Heart left ventricle (tissue), 16 donors: Measurements from ENCODE around the gene C2CD4C. TPM values are rescaled to one million over a fixed set of nuclear protein-coding genes. Genes with fewer than 3 reads are reported as not detected.

Experiments
- ATAC-seq, 4 donors: fragments of 200-7000 bp; cut with Tn5 transposase; one replicate each; pipeline ENCODE4 v1.9.1; 2020 to 2022; ENCODE audit warnings: moderate library complexity in 4 of 4, mild to moderate bottlenecking in 3 of 4, moderate number of reproducible peaks in 1 of 4
- DNase-seq, 5 donors: peaks; one replicate each; pipeline ENCODE4 v3.0.0-alpha.2; 2020
- H3K27ac ChIP-seq, 12 donors: fragments of 200-600 bp; sonication (generic) in 4 of 12; one replicate each; pipeline versions ENCODE4 v1.5.0 to v1.8.0; 2016 to 2022; ENCODE audit warnings: mild to moderate bottlenecking in 2 of 12
- H3K27me3 ChIP-seq, 9 donors: fragments of 200-600 bp; sonication (generic) in 2 of 9; one replicate each; pipeline versions ENCODE4 v1.5.1 to v1.8.0; 2016 to 2022; ENCODE audit warnings: mild to moderate bottlenecking in 3 of 9
- H3K36me3 ChIP-seq, 9 donors: fragments of 200-600 bp; sonication (generic) in 2 of 9; one replicate each; pipeline versions ENCODE4 v1.5.0 to v1.8.0; 2018 to 2022; ENCODE audit warnings: mild to moderate bottlenecking in 2 of 9
- H3K4me1 ChIP-seq, 12 donors: fragments of 200-600 bp; sonication (generic) in 4 of 12; one replicate each; pipeline versions ENCODE4 v1.5.0 to v1.8.0; 2016 to 2022; ENCODE audit warnings: mild to moderate bottlenecking in 3 of 12
- H3K4me3 ChIP-seq, 12 donors: fragments of 200-600 bp; sonication (generic) in 4 of 12; one replicate each; pipeline versions ENCODE4 v1.5.0 to v1.8.0; 2017 to 2022; ENCODE audit warnings: mild to moderate bottlenecking in 9 of 12, moderate library complexity in 4 of 12
- H3K9me3 ChIP-seq, 12 donors: fragments of 200-600 bp; sonication (generic) in 4 of 12; one replicate each; pipeline versions ENCODE4 v1.5.0 to v1.8.0; 2016 to 2022; ENCODE audit warnings: mild to moderate bottlenecking in 1 of 12
- POLR2A ChIP-seq, 2 donors: fragments of 450-650 bp; IDR thresholded peaks; one replicate each; pipeline ENCODE4 v1.6.1; 2017; ENCODE audit warnings: antibody characterized with exemption in 2 of 2, mild to moderate bottlenecking in 2 of 2, moderate library complexity in 2 of 2
- WGBS, 4 donors: extraction: QIAGEN DNeasy Blood & Tissue Kit in 2 of 4; methylation state at CpG; one replicate each; pipeline versions ENCODE4 v1.1.5 to v1.1.7; 2013 to 2018; 5-methylcytosine and 5-hydroxymethylcytosine counted together
- intact Hi-C, 10 donors: fragments of 100-400 bp; cut with DNase I; formaldehyde crosslinking; loops; one replicate each; pipeline versions ENCODE4 v1.11.1 to v1.14.2; 2022
- polyA plus RNA-seq, 2 donors: library from polyadenylated mRNA; stranded (reverse); fragments of 200-250 nt; gene quantifications; one replicate each; pipeline ENCODE4 v1.2.3, GENCODE V29; 2013
- total RNA-seq, 9 donors: library from RNA; depleted of rRNA in 2 of 9; stranded (reverse); fragments of >200 nt in 2 of 9; fragmentation: NEBNext Ultra II Directional in 3 of 9; extraction: Animal tissue kit (Norgen Biotek cat#: 25700) in 3 of 9; gene quantifications; one replicate each; pipeline versions ENCODE4 v1.1.0 to v1.2.4, GENCODE V29; 2016 to 2023
- TF ChIP-seq, protein P1 (sequence below), 12 donors: fragments of 200-600 bp; sonication (generic) in 4 of 12; IDR thresholded peaks; one replicate each; pipeline versions ENCODE4 v1.5.0 to v1.8.0; 2018 to 2022; ENCODE audit warnings: antibody characterized with exemption in 12 of 12, mild to moderate bottlenecking in 5 of 12
- donor health status: ischemic (EF 13 %, LVEDD 7.1; RV severe dilation, severe dysfunction).
- donor health status: healthy with polysubstance abuse.
- donor health status: DM: no; HTN: yes; CAD: no.
- donor health status: DM: no; HTN: no; CAD: no.
- donor health status: ischemic (EF 25% LVEDD 6.9; RV normal size, moderate dysfunction).
- donor health status: ischemic (EF 25% LVEDD 5.7; RV mildly dilated, moderate dysfunction).
- donor health status: healthy.
- donor health status: DM: yes; HTN: yes; CAD: no.
- donor health status: ischemic (EF 35%, LVEDD 5.7; RV mildly dilated, moderate dysfunction).
- donor health status: nonischemic (EF 11% LVEDD 7.7; RV severe dilation, severe dysfunction).
- donor health status: DM: yes; HTN: yes; CAD: no.
- donor health status: PGD.
- donor health status: ischemic (EF 29% LVEDD 5.4; RV normal size, mild dysfunction).
- donor health status: nonischemic (EF 23%, LVEDD 6.1; RV moderate dilation, normal function).

C2CD4C gene
- total and polyA plus RNA-seq, 11 donors, result 0.12 to 2.2 (median 1.3) TPM

GRCh38 chr19:436413-436950 is 27.5 kb upstream of the C2CD4C start:
- Histone ChIP-seq H3K36me3 (peaks cover 0 to 21% (median 4%) of the 10 kb centered on the region in 9 donors), H3K4me1 (peaks cover 0 to 5% (median 0%) of the 10 kb centered on the region in 12 donors), H3K9me3 (no peaks in the 10 kb centered on the region), H3K27ac (no peak overlapping the region), H3K4me3 (no peak overlapping the region), H3K27me3 (no peaks in the 10 kb centered on the region)
- no peak for TF ChIP-seq POLR2A (IDR thresholded peaks at IDR 0.05)
- TF ChIP-seq, protein P1, sequence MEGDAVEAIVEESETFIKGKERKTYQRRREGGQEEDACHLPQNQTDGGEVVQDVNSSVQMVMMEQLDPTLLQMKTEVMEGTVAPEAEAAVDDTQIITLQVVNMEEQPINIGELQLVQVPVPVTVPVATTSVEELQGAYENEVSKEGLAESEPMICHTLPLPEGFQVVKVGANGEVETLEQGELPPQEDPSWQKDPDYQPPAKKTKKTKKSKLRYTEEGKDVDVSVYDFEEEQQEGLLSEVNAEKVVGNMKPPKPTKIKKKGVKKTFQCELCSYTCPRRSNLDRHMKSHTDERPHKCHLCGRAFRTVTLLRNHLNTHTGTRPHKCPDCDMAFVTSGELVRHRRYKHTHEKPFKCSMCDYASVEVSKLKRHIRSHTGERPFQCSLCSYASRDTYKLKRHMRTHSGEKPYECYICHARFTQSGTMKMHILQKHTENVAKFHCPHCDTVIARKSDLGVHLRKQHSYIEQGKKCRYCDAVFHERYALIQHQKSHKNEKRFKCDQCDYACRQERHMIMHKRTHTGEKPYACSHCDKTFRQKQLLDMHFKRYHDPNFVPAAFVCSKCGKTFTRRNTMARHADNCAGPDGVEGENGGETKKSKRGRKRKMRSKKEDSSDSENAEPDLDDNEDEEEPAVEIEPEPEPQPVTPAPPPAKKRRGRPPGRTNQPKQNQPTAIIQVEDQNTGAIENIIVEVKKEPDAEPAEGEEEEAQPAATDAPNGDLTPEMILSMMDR (IDR thresholded peaks at IDR 0.05), result no peak
- intact Hi-C loops, result no loop called here
- ATAC-seq (peak in 1 of 4 donors; percentile 21), DNase-seq (no peak)
- 89 to 92% (median 89%) methylated on average over 24 to 29 of the region's 29 CpGs for WGBS, 4 donors

DNA sequence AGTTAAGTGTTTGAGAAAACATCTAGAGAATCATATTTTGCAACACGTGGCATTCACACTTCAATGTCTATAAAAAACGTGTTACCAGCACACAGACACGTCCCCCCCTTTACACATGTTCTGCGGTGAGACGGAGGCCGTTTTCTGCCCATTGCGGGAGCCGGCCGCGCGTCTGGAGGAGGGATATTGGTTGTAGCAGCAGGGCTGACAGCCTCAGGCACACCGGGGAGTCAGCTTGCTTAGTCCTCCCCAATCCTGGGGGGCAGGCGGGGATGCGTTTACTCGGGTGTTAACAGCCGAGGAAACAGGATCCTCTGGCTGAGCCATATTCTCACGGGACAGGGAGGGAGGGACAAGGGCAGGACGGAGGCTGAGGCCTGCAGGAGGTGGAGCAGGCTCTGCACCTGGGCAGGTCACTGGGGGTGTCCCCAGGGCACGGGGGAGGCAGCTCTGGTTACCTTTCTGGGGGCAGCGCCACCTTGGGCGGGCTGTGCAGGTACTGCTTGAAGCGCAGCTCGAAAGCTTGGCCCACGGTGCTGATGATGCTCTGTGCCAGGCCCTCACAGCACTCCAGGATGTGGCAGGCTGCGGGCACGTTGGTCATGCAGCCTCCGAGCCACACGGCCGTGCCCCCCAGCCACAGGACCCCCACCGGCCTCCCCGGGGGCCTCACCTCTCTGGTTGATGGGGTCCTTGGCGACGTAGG is 26.9 kb upstream of the C2CD4C start:
- H3K4me1 ChIP-seq, result peaks cover 0 to 5% (median 0%) of the 10 kb centered on the region in 12 donors
- TF ChIP-seq POLR2A (IDR thresholded peaks at IDR 0.05), result no peak
- TF ChIP-seq, protein P1 (IDR thresholded peaks at IDR 0.05), result no peak
- H3K27ac ChIP-seq, result no peak overlapping the region
- DNase-seq (no peak), ATAC-seq (peak in 2 of 4 donors; percentile 13 to 14)
- H3K9me3 ChIP-seq, result no peaks in the 10 kb centered on the region
- H3K36me3 ChIP-seq, result peaks cover 0 to 21% (median 4%) of the 10 kb centered on the region in 9 donors
- no peak overlapping the region for H3K4me3 ChIP-seq
- intact Hi-C loops, result no loop called here
- WGBS, 4 donors, result 80 to 86% (median 83%) methylated on average over 21 to 33 of the region's 33 CpGs
- H3K27me3 ChIP-seq, result no peaks in the 10 kb centered on the region

GRCh38 chr19:435056-435706 is 26.2 kb upstream of the C2CD4C start:
- DNase-seq (no peak), ATAC-seq (peak; percentile 53 to 88 (median 70))
- peaks cover 0 to 5% (median 0%) of the 10 kb centered on the region in 12 donors for H3K4me1 ChIP-seq
- no peaks in the 10 kb centered on the region for H3K9me3 ChIP-seq
- H3K4me3 ChIP-seq, result no peak overlapping the region
- H3K36me3 ChIP-seq, result peaks cover 0 to 17% (median 4%) of the 10 kb centered on the region in 9 donors
- no peaks in the 10 kb centered on the region for H3K27me3 ChIP-seq
- TF ChIP-seq, protein P1 (IDR thresholded peaks at IDR 0.05), result no peak
- no peak for TF ChIP-seq POLR2A (IDR thresholded peaks at IDR 0.05)
- no peak overlapping the region for H3K27ac ChIP-seq
- WGBS, 4 donors, result 87 to 92% (median 90%) methylated on average over 12 to 26 of the region's 26 CpGs
- intact Hi-C loops, result no loop called here
